Neural progenitor cell (in vitro differentiated cells): ENCODE data around the gene UBFD1.
"Not testable (repeated sequence)": the region's sequence is repeated elsewhere in the genome, so short reads cannot be mapped to it uniquely, and the experiment has no call there.

Source experiments
- CTCF ChIP-seq: fragments of 200-600 bp; sonication (generic); IDR thresholded peaks from 2 replicates; pipeline ENCODE4 v1.5.1; 2017; ENCODE audit warnings: antibody characterized with exemption, mild to moderate bottlenecking
- EZH2phosphoT487 ChIP-seq: fragments of 200-600 bp; sonication (generic); IDR thresholded peaks from 2 replicates; pipeline ENCODE4 v1.6.1; 2017; ENCODE audit warnings: antibody characterized with exemption

DNA sequence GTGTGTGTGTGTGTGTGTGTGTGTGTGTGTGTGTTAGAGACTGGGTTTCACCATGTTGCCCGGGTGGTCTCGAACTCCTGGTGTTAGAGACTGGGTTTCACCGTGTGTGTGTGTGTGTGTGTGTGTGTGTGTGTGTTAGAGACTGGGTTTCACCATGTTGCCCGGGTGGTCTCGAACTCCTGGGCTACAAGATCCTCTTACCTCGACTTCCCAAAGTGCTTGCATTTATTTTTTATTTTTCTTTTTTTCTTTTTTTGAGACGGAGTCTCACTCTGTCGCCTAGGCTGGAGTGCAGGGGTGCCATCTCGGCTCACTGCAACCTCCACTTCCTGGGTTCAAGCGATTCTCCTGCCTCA, 46.6 kb upstream of the UBFD1 start:
- not testable (repeated sequence) for TF ChIP-seq EZH2phosphoT487, CTCF
